Activated naive CD8-positive, alpha-beta T cell treated with anti-CD3 and anti-CD28 coated beads, Interleukin-2, amount 10 ng/mL, durations not matched to agents 7 days and 5 days (primary cell): ENCODE results near the gene NRDE2. TPM values are rescaled to one million over a fixed set of nuclear protein-coding genes. Genes with fewer than 3 reads are reported as not detected.

Experiments
- ATAC-seq: fragments of 150-1000 bp; cut with Tn5 transposase; one replicate; pipeline ENCODE4 v1.10.0; 2021; ENCODE audit warnings: low read depth, moderate library complexity
- POLR2A ChIA-PET: fragments of 350-600 bp; sonication (Branson Sonifier 250); formaldehyde crosslinking; loops from one replicate; lab custom pipeline; 2021; ENCODE audit warnings: antibody characterized with exemption; lab: Charles Lee
- DNase-seq: peaks from one replicate; pipeline ENCODE4 v3.0.0; 2021
- H3K27ac Mint-ChIP-seq: one replicate; pipeline ENCODE4 v1.8.0; 2022; ENCODE audit warnings: mild to moderate bottlenecking, mixed read lengths
- H3K27me3 Mint-ChIP-seq: one replicate; pipeline ENCODE4 v1.8.0; 2022; ENCODE audit warnings: mild to moderate bottlenecking, moderate library complexity, mixed read lengths
- H3K36me3 Mint-ChIP-seq: one replicate; pipeline ENCODE4 v1.8.0; 2021; ENCODE audit warnings: mild to moderate bottlenecking, mixed read lengths
- H3K4me1 Mint-ChIP-seq: one replicate; pipeline ENCODE4 v1.8.0; 2021; ENCODE audit warnings: mixed read lengths
- H3K4me3 Mint-ChIP-seq: one replicate; pipeline ENCODE4 v1.8.0; 2022; ENCODE audit warnings: mild to moderate bottlenecking, moderate library complexity, mixed read lengths
- H3K9me3 Mint-ChIP-seq: one replicate; pipeline ENCODE4 v1.8.0; 2021; ENCODE audit warnings: mixed read lengths
- total RNA-seq, 2 experiments: library from RNA; stranded (reverse); gene quantifications; one replicate each; pipeline ENCODE4 v1.2.3, GENCODE V29; 2021

The NRDE2 gene, protein sequence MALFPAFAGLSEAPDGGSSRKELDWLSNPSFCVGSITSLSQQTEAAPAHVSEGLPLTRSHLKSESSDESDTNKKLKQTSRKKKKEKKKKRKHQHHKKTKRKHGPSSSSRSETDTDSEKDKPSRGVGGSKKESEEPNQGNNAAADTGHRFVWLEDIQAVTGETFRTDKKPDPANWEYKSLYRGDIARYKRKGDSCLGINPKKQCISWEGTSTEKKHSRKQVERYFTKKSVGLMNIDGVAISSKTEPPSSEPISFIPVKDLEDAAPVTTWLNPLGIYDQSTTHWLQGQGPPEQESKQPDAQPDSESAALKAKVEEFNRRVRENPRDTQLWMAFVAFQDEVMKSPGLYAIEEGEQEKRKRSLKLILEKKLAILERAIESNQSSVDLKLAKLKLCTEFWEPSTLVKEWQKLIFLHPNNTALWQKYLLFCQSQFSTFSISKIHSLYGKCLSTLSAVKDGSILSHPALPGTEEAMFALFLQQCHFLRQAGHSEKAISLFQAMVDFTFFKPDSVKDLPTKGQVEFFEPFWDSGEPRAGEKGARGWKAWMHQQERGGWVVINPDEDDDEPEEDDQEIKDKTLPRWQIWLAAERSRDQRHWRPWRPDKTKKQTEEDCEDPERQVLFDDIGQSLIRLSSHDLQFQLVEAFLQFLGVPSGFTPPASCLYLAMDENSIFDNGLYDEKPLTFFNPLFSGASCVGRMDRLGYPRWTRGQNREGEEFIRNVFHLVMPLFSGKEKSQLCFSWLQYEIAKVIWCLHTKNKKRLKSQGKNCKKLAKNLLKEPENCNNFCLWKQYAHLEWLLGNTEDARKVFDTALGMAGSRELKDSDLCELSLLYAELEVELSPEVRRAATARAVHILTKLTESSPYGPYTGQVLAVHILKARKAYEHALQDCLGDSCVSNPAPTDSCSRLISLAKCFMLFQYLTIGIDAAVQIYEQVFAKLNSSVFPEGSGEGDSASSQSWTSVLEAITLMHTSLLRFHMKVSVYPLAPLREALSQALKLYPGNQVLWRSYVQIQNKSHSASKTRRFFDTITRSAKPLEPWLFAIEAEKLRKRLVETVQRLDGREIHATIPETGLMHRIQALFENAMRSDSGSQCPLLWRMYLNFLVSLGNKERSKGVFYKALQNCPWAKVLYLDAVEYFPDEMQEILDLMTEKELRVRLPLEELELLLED
- total RNA-seq: 10 to 100 TPM; 25.4 TPM

DNA sequence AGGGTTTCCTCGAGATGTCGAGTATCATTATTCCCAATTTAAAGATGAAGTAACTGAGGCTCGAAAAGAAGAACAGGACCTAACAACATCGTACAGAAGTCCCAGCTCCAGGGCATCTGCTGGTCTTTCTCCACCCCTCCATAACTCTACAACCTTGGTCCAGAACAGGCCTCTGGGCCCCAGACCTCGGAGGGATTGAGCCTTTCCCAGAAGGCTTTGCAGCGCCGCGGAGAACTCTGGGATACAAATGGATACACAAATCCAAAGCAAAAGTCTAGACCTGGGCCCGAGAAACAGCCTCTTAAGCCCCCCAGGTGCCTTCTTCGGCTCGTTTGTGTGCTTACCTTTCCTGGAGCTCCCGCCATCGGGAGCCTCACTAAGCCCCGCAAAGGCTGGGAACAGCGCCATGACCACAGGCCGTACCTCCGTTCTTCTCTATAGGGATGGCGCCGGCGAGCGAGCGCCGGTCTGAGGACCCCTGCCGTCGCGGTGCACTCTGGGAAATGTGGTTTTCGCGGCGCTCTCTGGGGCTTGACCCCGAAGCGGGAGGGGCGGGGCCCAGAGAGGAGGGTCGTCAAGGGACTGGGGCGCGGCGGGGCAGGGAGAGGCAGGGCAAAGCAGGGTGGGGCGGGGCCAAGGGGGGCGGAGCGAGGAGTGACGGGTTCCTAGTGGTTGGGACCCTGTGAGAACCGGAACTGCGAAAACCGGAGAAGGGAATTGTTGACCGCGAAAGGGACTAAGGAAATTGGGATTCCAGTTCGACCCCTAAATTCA lies at the start of gene NRDE2:
TSS of gene NRDE2 (minus strand) at position 445 of the 774 bp plus-strand sequence. CDS start at position 408, 37 bp downstream.
- peak; percentile 97 for DNase-seq
- H3K36me3 Mint-ChIP-seq: peaks cover 2% of the 10 kb centered on the region

DNA sequence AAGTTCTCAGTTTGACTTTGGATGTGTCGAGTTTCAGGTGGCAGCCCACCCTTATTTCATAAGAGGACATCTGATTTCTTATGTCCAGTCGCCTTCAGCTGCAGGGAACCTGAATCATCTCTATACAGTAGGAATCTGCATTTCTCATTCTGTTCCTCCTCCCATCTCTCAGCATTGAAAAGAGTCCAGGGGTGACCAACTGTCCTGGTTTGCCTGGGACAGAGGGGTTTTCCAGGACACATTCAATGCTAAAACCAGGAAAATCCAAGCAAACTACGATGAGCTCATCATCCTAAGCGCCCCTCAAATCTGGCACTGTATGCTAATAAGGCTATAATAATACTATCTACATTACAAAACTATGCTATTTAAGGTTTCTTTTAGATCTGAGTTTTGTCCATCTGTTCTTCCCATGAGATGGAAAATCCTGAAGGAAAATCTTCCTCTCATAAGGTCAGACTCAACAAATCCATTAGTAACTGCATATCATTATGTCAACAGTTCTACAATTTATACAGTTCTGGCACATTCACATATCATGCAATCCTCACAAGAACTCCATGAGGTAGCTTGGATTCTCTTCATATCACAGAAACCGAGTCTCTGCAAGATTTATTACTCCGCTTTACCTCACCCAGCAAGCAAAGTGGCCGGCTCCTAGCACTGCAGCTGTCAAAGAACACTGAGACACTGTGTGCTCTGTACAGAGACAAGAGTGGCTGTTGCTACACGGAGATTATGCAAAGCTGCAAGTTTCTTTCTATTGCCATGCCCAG lies 49.5 kb upstream of the NRDE2 start:
- Mint-ChIP-seq H3K27me3 (peaks cover 2% of the 10 kb centered on the region), H3K36me3 (no peaks in the 10 kb centered on the region), H3K9me3 (no peaks in the 10 kb centered on the region), H3K4me3 (peak overlapping the region; percentile 24), H3K27ac (no peak overlapping the region), H3K4me1 (peaks cover 15% of the 10 kb centered on the region)
- ATAC-seq: no peak
- no peak for DNase-seq
- POLR2A ChIA-PET: interaction anchor here (3.0 to 11.1 kb wide), 2 partner anchors 18 to 426 kb away, joined by 13 to 386 read pairs; partner anchors contain the start of genes CALM1, EFCAB11 and TDP1

More for the DNA sequence above, at the start of gene NRDE2:
- peak; percentile 96 for ATAC-seq
- Mint-ChIP-seq H3K27ac (peak within 1 kb of the TSS; percentile 89), H3K27me3 (peaks cover 20% of the 10 kb centered on the region), H3K4me1 (peaks cover 18% of the 10 kb centered on the region), H3K9me3 (no peaks in the 10 kb centered on the region), H3K4me3 (peak within 1 kb of the TSS; percentile 94)
- POLR2A ChIA-PET: interaction anchor here (0.7 to 2.2 kb wide), 5 partner anchors 10 to 65 kb away, joined by 3 to 12 read pairs (median 7); partner anchors contain the start of gene CALM1

DNA sequence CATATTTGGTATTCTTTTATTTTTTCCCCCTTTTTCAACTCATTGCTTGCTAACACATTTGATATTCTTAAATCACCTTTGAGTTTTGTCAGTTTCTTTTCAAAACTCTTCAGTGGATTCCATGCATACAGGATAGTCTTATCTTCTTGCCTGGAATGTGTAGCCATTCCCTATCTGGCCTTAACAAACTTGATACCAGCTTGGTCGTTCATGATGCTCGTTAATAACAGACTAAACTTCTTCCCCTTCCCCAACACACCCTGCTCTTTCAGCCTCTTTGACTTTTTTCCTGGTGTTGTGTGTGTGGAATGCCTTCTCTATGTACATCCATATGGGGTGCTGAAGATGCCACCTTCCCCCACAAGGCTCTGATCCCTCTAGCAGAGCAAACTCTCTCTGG lies 47.4 kb upstream of the NRDE2 start:
- H3K36me3 Mint-ChIP-seq: no peaks in the 10 kb centered on the region
- no peaks in the 10 kb centered on the region for H3K9me3 Mint-ChIP-seq
- POLR2A ChIA-PET: interaction anchor here (11.1 kb wide), 1 partner anchor 20 kb away, joined by 386 read pairs; the partner anchor contains the start of gene CALM1
- DNase-seq: no peak
- H3K4me1 Mint-ChIP-seq: peaks cover 5% of the 10 kb centered on the region
- H3K4me3 Mint-ChIP-seq: no peak overlapping the region
- peaks cover 2% of the 10 kb centered on the region for H3K27me3 Mint-ChIP-seq
- no peak for ATAC-seq
- no peak overlapping the region for H3K27ac Mint-ChIP-seq

DNA sequence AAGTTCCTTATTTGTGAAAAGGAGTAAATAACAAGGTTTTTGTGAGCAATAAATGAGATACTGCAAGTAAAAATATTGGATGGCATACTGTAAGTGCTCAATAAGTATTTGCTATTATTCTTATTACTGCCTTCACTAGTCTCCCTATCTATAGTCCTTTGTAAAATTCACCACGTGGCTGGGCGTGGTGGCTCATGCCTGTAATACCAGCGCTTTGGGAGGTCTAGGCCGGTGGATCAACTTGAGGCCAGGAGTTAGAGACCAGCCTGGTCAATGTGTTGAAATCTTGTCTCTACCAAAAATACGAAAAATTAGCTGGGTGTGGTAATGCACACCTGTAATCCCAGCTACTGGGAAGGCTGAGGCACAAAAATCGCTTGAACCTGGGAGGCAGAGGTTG lies 46.5 kb upstream of the NRDE2 start:
- no peak overlapping the region for H3K27ac Mint-ChIP-seq

DNA sequence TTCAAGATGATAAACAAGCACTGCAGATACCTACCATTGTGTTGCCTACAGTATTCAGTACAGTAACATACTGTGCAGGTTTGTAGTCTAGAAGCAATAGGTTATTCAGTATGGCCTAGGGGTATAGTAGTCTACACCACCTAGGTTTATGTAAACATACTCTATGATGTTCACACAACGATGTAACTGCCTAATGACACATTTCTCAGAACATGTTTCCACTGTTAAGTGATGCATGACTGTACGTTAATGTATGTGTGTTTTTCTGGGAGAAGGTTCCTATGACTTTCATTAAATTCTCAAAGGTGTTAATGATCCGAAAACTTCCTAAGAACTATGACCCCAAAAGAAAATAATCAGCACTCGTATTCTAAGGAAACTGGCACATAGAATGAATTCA lies 44.2 kb upstream of the NRDE2 start:
- H3K4me1 Mint-ChIP-seq: peaks cover 3% of the 10 kb centered on the region
- ATAC-seq: no peak
- POLR2A ChIA-PET: no interaction called here
- H3K27ac Mint-ChIP-seq: no peak overlapping the region
- no peaks in the 10 kb centered on the region for H3K9me3 Mint-ChIP-seq
- no peak overlapping the region for H3K4me3 Mint-ChIP-seq
- no peaks in the 10 kb centered on the region for H3K36me3 Mint-ChIP-seq
- no peaks in the 10 kb centered on the region for H3K27me3 Mint-ChIP-seq
- no peak for DNase-seq

More for the DNA sequence above, 46.5 kb upstream of the NRDE2 start:
- Mint-ChIP-seq H3K27me3 (peaks cover 2% of the 10 kb centered on the region), H3K4me3 (no peak overlapping the region), H3K9me3 (no peaks in the 10 kb centered on the region), H3K36me3 (no peaks in the 10 kb centered on the region), H3K4me1 (peaks cover 4% of the 10 kb centered on the region)
- ATAC-seq (no peak), DNase-seq (no peak)
- POLR2A ChIA-PET: interaction anchor here (11.1 kb wide), 1 partner anchor 21 kb away, joined by 386 read pairs; the partner anchor contains the start of gene CALM1

DNA sequence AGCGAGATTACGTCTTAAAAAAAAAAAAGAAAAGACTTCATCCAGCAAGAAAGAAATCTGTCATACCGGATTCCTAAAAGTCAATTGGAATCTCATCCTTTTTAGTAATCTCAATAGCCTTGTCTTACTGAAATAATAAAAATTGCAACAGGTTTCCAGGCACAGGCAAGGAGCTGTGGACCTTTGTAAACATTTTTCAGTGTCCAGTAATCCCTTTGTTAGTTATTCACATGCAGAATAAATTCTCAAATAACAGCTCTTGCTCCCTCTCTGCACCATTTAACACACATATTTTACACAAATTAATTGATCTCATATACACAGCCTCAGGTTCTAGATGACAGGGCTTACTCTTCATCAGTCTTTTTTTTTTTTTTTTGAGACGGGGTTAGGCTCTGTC lies 43.1 kb upstream of the NRDE2 start:
- POLR2A ChIA-PET: interaction anchor here (0.7 to 1.6 kb wide), 2 partner anchors 22 to 59 kb away, joined by 4 to 5 read pairs; partner anchors contain the start of gene CALM1

DNA sequence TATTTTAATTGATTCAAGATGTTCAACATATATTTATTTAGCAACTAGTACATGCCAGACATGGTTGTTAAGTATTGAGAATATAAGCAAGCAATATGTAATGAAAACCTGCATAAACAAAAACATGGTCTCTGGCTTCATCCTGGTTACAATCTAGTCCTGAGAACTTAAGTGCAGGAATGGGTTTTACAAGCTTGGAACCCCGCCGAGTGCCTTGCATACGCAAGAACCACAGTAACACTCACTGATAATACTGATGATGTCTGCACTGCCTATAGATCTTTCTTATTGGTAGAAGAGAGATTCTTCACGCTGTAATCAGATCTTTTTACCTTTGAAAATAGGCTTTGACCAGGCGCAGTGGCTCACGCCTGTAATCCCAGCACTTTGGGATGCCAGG lies 42.1 kb upstream of the NRDE2 start:
- no peak overlapping the region for H3K4me3 Mint-ChIP-seq
- H3K4me1 Mint-ChIP-seq: peaks cover 2% of the 10 kb centered on the region
- no peaks in the 10 kb centered on the region for H3K9me3 Mint-ChIP-seq
- POLR2A ChIA-PET: interaction anchor here (1.6 kb wide), 1 partner anchor 23 kb away, joined by 4 read pairs; the partner anchor contains the start of gene CALM1
- no peak overlapping the region for H3K27ac Mint-ChIP-seq
- no peaks in the 10 kb centered on the region for H3K36me3 Mint-ChIP-seq
- ATAC-seq (no peak), DNase-seq (no peak)
- H3K27me3 Mint-ChIP-seq: no peaks in the 10 kb centered on the region

More for the DNA sequence above, 43.1 kb upstream of the NRDE2 start:
- DNase-seq: no peak
- no peak overlapping the region for H3K4me3 Mint-ChIP-seq
- H3K27me3 Mint-ChIP-seq: no peaks in the 10 kb centered on the region
- ATAC-seq: no peak
- peaks cover 3% of the 10 kb centered on the region for H3K4me1 Mint-ChIP-seq
- no peak overlapping the region for H3K27ac Mint-ChIP-seq
- no peaks in the 10 kb centered on the region for H3K9me3 Mint-ChIP-seq
- H3K36me3 Mint-ChIP-seq: no peaks in the 10 kb centered on the region

DNA sequence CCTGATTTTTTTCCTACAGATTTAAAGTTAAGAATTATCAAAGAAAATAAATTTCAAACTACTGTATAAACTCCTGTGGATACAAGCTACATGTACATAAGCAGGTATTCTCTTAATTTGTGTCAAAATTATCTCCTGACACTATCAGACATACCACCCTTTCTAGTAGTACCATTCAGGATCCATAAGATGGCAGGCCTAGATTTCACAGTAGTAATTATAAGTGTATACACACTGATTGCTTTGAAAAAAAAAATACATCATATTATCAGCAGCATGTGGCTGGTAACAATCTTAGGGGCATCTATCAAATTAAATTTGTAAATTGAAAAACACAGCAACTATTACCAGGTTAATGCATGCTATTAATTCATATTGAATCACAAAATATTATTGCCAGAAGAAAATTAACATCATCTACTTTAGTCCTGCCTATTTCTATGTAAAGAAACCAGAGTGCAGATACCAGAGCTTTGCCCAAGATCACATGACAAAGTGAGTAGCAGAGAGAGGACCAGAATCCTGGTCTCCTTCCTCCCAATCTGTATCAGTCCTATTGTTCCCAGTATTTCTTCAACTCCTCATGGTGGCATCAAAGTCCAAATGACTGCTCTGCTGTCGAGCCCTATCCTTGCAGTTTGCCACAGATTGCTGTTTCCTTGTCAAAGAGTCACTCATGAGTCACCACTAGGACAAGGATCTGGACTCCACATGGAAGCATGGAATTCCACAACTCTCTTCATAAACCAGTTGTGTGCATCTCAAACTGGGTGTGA lies 37.4 kb upstream of the NRDE2 start:
- Mint-ChIP-seq H3K4me3 (no peak overlapping the region), H3K4me1 (no peaks in the 10 kb centered on the region), H3K27me3 (no peaks in the 10 kb centered on the region), H3K36me3 (no peaks in the 10 kb centered on the region), H3K27ac (no peak overlapping the region), H3K9me3 (no peaks in the 10 kb centered on the region)
- ATAC-seq (peak; percentile 76), DNase-seq (no peak)
- POLR2A ChIA-PET: no interaction called here

DNA sequence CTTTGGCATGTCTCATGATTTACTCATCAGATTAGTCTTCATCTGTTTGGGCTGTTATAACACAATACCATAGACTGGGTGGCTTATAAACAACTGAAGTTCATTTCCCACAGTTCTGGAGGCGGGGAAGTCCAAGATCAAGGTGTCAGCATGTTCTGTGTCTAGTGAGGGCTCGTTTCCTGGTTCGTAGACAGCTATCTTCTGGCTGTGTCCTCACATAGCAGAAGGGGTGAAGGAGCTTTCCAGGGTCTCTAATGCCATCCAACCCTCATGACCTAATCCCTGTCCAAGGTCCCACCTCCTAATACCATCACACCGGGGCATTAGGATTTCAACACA lies 30.8 kb upstream of the NRDE2 start:
- no peak for ATAC-seq
- POLR2A ChIA-PET: no interaction called here
- no peak overlapping the region for H3K27ac Mint-ChIP-seq
- peaks cover 6% of the 10 kb centered on the region for H3K27me3 Mint-ChIP-seq
- H3K4me1 Mint-ChIP-seq: no peaks in the 10 kb centered on the region
- H3K36me3 Mint-ChIP-seq: no peaks in the 10 kb centered on the region
- DNase-seq: no peak
- H3K4me3 Mint-ChIP-seq: no peak overlapping the region
- H3K9me3 Mint-ChIP-seq: no peaks in the 10 kb centered on the region

DNA sequence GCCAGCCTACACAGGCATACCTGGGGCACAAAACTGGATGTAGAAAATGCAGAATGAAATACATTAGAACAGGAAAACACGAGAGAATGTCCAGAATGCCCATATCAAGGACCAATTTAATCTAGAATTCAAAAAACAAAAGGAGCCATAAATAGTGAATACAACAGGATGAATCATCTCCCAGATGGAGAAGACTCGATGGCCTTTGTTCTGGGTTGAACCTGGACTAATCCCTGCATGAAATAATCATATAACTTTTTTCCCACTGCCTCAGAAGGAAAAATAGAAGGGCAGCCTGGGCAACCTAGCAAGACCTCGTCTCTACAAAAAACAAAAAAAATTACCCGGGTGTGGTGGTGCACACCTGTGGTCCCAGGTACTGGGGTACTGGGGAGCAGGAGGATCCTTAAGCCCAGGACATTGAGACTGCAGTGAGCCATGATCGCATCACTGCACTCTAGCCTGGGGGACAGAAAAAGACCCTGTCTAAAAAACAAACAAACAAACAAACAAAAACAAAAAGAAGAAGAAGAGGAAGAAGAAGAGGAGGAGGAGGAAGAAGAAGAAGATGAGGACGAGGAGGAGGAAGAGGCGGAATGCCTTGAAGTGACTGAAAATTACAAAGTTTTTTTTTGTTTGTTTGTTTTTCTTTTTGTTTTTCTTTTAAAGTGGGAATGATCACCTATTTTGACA lies 30.3 kb upstream of the NRDE2 start:
- Mint-ChIP-seq H3K27me3 (peaks cover 6% of the 10 kb centered on the region), H3K36me3 (no peaks in the 10 kb centered on the region), H3K4me1 (no peaks in the 10 kb centered on the region), H3K27ac (no peak overlapping the region), H3K9me3 (no peaks in the 10 kb centered on the region), H3K4me3 (no peak overlapping the region)
- POLR2A ChIA-PET: no interaction called here
- DNase-seq (no peak), ATAC-seq (no peak)

DNA sequence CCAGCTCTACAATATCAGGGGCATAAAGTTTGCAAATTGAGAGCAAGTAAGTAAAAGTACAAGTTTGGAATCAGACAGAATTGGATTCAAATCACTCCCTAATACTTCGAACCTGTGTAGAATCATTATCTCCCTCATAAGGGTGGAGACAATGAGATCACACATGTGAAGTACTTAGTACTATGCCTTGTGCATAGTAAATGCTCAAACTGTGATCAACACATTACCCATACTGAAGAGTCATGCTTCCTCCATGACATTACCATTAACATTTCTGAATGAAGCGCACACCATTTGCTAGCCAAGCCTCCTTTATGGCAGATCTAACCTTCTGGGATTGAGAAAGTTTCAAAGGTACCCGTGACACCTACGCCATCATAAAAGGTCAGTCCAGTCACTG lies 26.6 kb upstream of the NRDE2 start:
- Mint-ChIP-seq H3K9me3 (no peaks in the 10 kb centered on the region), H3K27me3 (peaks cover 8% of the 10 kb centered on the region), H3K27ac (no peak overlapping the region), H3K4me1 (no peaks in the 10 kb centered on the region), H3K36me3 (no peaks in the 10 kb centered on the region), H3K4me3 (no peak overlapping the region)
- DNase-seq (no peak), ATAC-seq (no peak)
- POLR2A ChIA-PET: no interaction called here
